Neural cell (in vitro differentiated cells): ENCODE measurements around the gene CACNG6. TPM values are rescaled to one million over a fixed set of nuclear protein-coding genes. Genes with fewer than 3 reads are reported as not detected.

Experiments used
- H2AFZ ChIP-seq: fragments of 200-600, 300-800 bp; sonication (generic), shearing (Covaris generic); 2 replicates; pipeline ENCODE4 v1.6.0; 2014; ENCODE audit warnings: low read depth, mild to moderate bottlenecking, antibody characterized with exemption, low read length, moderate library complexity
- H3F3A ChIP-seq: fragments of 200-600 bp; shearing (Covaris generic); 2 replicates; pipeline ENCODE4 v1.6.1; 2016; ENCODE audit warnings: mild to moderate bottlenecking, moderate library complexity, mixed read lengths, antibody characterized with exemption, low read length; ENCODE audit not compliant: insufficient read depth, poor library complexity, severe bottlenecking
- H3K27ac ChIP-seq: fragments of 200-600, 300-800 bp; sonication (generic), shearing (Covaris generic); 2 replicates; pipeline ENCODE4 v1.5.1; 2014; ENCODE audit warnings: mild to moderate bottlenecking, low read length, moderate library complexity
- H3K27me3 ChIP-seq: fragments of 300-800, 200-600 bp; sonication (generic), shearing (Covaris generic); 2 replicates; pipeline ENCODE4 v1.6.0; 2014; ENCODE audit warnings: mild to moderate bottlenecking, low read depth, low read length, moderate library complexity; ENCODE audit not compliant: insufficient read depth
- H3K36me3 ChIP-seq: fragments of 300-800, 200-600 bp; sonication (generic), shearing (Covaris generic); 2 replicates; pipeline ENCODE4 v1.5.1; 2014; ENCODE audit warnings: mild to moderate bottlenecking, antibody characterized with exemption, low read length, moderate library complexity; ENCODE audit not compliant: insufficient read depth
- H3K4me2 ChIP-seq: fragments of 300-800, 200-600 bp; sonication (generic), shearing (Covaris generic); 2 replicates; pipeline ENCODE4 v1.6.0; 2014; ENCODE audit warnings: mild to moderate bottlenecking, low read length
- H3K4me3 ChIP-seq: fragments of 300-800, 200-600 bp; sonication (generic), shearing (Covaris generic); 2 replicates; pipeline ENCODE4 v1.5.1; 2014; ENCODE audit warnings: mild to moderate bottlenecking, low read length, moderate library complexity
- H3K79me2 ChIP-seq: fragments of 200-600 bp; shearing (Covaris generic); replicated peaks from 2 replicates; pipeline ENCODE4 v1.6.0; 2014; ENCODE audit warnings: mild to moderate bottlenecking, low read length, moderate library complexity; ENCODE audit not compliant: insufficient read depth
- H3K9ac ChIP-seq: fragments of 300-800, 200-600 bp; sonication (generic), shearing (Covaris generic); 2 replicates; pipeline ENCODE4 v1.6.1; 2016; ENCODE audit warnings: mild to moderate bottlenecking, low read length, mixed read lengths
- H3K9me2 ChIP-seq: fragments of 200-600 bp; shearing (Covaris generic); 2 replicates; pipeline ENCODE4 v1.6.1; 2016; ENCODE audit warnings: mild to moderate bottlenecking, low read length, mixed read lengths; ENCODE audit not compliant: insufficient read depth
- H3K9me3 ChIP-seq: fragments of 200-600, 300-800 bp; sonication (generic), shearing (Covaris generic); 2 replicates; pipeline ENCODE4 v1.6.1; 2016; ENCODE audit warnings: mild to moderate bottlenecking, mixed run types, low read length, moderate library complexity, mixed read lengths
- H4K20me1 ChIP-seq: fragments of 200-600 bp; shearing (Covaris generic); 2 replicates; pipeline ENCODE4 v1.6.1; 2016; ENCODE audit warnings: mild to moderate bottlenecking, mixed run types; ENCODE audit not compliant: insufficient read depth
- EP300 ChIP-seq: fragments of 450-650 bp; conservative IDR thresholded peaks from 2 replicates; pipeline ENCODE4 v1.6.1; 2014; ENCODE audit warnings: antibody characterized with exemption, mild to moderate bottlenecking, moderate library complexity; ENCODE audit not compliant: poor library complexity, severe bottlenecking
- EZH2 ChIP-seq: fragments of 200-600, 300-800 bp; shearing (Covaris generic), sonication (generic); IDR thresholded peaks from 2 replicates; pipeline ENCODE4 v1.6.1; 2014; ENCODE audit warnings: antibody characterized with exemption, low read length, borderline replicate concordance, mild to moderate bottlenecking; ENCODE audit not compliant: insufficient read depth, poor library complexity, severe bottlenecking
- MXI1 ChIP-seq: fragments of 450-650 bp; conservative IDR thresholded peaks from 2 replicates; pipeline ENCODE4 v1.6.1; 2014; ENCODE audit warnings: antibody characterized with exemption, mild to moderate bottlenecking; ENCODE audit not compliant: poor library complexity, severe bottlenecking
- POLR2AphosphoS5 ChIP-seq: IDR thresholded peaks from 2 replicates; pipeline ENCODE4 v1.6.1; 2012
- RAD21 ChIP-seq: fragments of 450-650 bp; conservative IDR thresholded peaks from 2 replicates; pipeline ENCODE4 v1.6.1; 2014; ENCODE audit warnings: antibody characterized with exemption, mild to moderate bottlenecking, moderate library complexity
- SMC3 ChIP-seq: fragments of 450-650 bp; conservative IDR thresholded peaks from 2 replicates; pipeline ENCODE4 v1.6.1; 2014; ENCODE audit warnings: antibody characterized with exemption, mild to moderate bottlenecking, moderate library complexity; ENCODE audit not compliant: poor library complexity
- polyA plus RNA-seq: library from polyadenylated mRNA; depleted of rRNA; stranded (reverse); fragments of >200 nt; gene quantifications from 2 replicates; pipeline ENCODE4 v1.2.3, GENCODE V29; 2014
- TF ChIP-seq, protein P1 (sequence below): IDR thresholded peaks from 2 replicates; pipeline ENCODE4 v1.6.1; 2012; ENCODE audit warnings: borderline replicate concordance
- TF ChIP-seq, protein P2 (sequence below): fragments of 450-650 bp; IDR thresholded peaks from 2 replicates; pipeline ENCODE4 v1.5.1; 2014; ENCODE audit warnings: antibody characterized with exemption, mild to moderate bottlenecking, moderate library complexity; ENCODE audit not compliant: poor library complexity, severe bottlenecking

The CACNG6 gene
- polyA plus RNA-seq, 1 donor from 2014 or later, result 0.28 TPM

DNA sequence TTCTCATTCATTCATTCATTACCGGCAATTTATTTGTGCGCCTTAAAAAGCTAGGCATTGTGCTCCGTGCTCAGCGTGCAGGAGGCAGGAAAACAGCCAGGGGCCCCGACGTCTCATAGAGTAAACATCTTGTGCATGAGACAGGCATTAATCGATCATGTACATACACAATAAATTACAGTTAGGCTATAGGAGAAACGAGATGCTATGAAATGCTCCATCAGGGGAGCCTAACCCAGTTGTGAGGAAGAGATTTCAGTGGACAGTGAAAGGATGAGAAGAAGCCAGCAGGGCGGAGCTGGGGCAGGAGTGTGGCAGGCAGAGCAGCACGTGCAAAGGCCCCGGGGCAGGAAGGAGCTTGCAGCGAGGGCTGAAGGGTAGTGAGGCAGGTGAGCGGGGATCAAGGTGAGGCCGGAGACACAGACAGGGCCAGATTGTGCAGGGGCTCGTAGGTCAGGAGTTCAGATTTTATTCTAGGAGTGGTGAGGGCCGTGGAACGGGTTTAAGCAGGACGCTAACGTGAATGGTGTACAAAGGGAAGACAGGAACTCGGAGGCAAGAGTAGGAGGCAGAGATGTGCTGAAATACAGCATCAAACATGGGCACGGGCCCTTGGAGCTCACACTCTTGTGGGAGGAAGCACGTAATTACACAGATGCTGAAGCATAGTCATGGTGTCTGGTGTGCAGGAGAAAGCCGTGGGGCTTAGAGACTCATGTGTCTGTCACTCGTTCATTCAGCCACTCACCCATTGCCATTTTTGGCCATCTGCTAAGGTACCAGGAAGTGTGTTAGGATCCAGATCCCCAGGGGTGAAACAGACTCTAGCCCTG, 7.8 kb upstream of the CACNG6 start:
- no peaks in the 10 kb centered on the region for H3K9me2 ChIP-seq
- H2AFZ ChIP-seq, result no peak overlapping the region
- no peaks in the 10 kb centered on the region for H3K9me3 ChIP-seq
- no peak for TF ChIP-seq SMC3
- TF ChIP-seq POLR2AphosphoS5, result no peak
- no peak for TF ChIP-seq MXI1
- no peak for TF ChIP-seq RAD21
- TF ChIP-seq, protein P1, sequence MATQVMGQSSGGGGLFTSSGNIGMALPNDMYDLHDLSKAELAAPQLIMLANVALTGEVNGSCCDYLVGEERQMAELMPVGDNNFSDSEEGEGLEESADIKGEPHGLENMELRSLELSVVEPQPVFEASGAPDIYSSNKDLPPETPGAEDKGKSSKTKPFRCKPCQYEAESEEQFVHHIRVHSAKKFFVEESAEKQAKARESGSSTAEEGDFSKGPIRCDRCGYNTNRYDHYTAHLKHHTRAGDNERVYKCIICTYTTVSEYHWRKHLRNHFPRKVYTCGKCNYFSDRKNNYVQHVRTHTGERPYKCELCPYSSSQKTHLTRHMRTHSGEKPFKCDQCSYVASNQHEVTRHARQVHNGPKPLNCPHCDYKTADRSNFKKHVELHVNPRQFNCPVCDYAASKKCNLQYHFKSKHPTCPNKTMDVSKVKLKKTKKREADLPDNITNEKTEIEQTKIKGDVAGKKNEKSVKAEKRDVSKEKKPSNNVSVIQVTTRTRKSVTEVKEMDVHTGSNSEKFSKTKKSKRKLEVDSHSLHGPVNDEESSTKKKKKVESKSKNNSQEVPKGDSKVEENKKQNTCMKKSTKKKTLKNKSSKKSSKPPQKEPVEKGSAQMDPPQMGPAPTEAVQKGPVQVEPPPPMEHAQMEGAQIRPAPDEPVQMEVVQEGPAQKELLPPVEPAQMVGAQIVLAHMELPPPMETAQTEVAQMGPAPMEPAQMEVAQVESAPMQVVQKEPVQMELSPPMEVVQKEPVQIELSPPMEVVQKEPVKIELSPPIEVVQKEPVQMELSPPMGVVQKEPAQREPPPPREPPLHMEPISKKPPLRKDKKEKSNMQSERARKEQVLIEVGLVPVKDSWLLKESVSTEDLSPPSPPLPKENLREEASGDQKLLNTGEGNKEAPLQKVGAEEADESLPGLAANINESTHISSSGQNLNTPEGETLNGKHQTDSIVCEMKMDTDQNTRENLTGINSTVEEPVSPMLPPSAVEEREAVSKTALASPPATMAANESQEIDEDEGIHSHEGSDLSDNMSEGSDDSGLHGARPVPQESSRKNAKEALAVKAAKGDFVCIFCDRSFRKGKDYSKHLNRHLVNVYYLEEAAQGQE, result no peak
- TF ChIP-seq EP300, result no peak
- H3F3A ChIP-seq, result no peaks in the 10 kb centered on the region
- H3K36me3 ChIP-seq, result no peaks in the 10 kb centered on the region
- H3K79me2 ChIP-seq, result no peaks in the 10 kb centered on the region
- H3K9ac ChIP-seq, result no peak overlapping the region
- no peaks in the 10 kb centered on the region for H3K27me3 ChIP-seq
- no peak overlapping the region for H3K27ac ChIP-seq
- H3K4me3 ChIP-seq, result no peak overlapping the region
- no peak overlapping the region for H3K4me2 ChIP-seq
- H4K20me1 ChIP-seq, result no peaks in the 10 kb centered on the region

DNA sequence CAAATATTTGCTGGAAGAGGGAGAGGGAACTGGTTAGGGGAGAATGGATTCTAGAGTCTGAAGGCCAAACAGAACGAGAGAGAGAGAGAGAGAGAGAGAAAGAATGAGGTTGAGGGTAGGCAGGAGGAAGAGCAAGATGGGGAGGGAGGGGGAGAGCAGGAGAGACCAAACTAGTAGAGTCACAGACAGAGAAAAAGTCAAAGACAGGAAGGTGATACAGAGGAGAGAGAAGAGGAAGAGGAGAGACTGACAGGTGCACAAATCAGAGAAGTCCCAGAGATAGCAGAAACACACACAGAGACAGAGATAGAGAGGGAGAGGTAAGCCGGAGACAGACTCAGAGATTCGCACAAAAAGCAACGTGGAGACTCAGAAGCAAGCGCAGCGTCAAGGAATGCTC, 5.6 kb upstream of the CACNG6 start:
- Histone ChIP-seq H3F3A (no peaks in the 10 kb centered on the region), H3K9ac (no peak overlapping the region), H3K36me3 (no peaks in the 10 kb centered on the region), H3K9me3 (no peaks in the 10 kb centered on the region), H3K4me2 (no peak overlapping the region), H3K4me3 (no peak overlapping the region), H2AFZ (no peak overlapping the region), H4K20me1 (no peaks in the 10 kb centered on the region), H3K27ac (no peak overlapping the region), H3K27me3 (no peaks in the 10 kb centered on the region), H3K79me2 (no peaks in the 10 kb centered on the region), H3K9me2 (no peaks in the 10 kb centered on the region)
- TF ChIP-seq MXI1 (no peak), EZH2 (no peak), EP300 (no peak), SMC3 (no peak), RAD21 (no peak), POLR2AphosphoS5 (no peak)
- TF ChIP-seq, protein P2, sequence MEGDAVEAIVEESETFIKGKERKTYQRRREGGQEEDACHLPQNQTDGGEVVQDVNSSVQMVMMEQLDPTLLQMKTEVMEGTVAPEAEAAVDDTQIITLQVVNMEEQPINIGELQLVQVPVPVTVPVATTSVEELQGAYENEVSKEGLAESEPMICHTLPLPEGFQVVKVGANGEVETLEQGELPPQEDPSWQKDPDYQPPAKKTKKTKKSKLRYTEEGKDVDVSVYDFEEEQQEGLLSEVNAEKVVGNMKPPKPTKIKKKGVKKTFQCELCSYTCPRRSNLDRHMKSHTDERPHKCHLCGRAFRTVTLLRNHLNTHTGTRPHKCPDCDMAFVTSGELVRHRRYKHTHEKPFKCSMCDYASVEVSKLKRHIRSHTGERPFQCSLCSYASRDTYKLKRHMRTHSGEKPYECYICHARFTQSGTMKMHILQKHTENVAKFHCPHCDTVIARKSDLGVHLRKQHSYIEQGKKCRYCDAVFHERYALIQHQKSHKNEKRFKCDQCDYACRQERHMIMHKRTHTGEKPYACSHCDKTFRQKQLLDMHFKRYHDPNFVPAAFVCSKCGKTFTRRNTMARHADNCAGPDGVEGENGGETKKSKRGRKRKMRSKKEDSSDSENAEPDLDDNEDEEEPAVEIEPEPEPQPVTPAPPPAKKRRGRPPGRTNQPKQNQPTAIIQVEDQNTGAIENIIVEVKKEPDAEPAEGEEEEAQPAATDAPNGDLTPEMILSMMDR, result no peak
- TF ChIP-seq, protein P1, result no peak
